Adrenal gland (tissue), 12 donors: ENCODE data around the gene SLC9A6. TPM values are rescaled to one million over a fixed set of nuclear protein-coding genes. Genes with fewer than 3 reads are reported as not detected.

Experiments used
- DNase-seq, 7 donors: peaks; one replicate each; pipeline ENCODE4 v3.0.0-alpha.2; 2019 to 2020
- H3K27ac ChIP-seq, 5 donors: fragments of 200-600 bp; sonication (generic) in 4 of 5; 1 replicate in 3 of 5; 2 replicates in 2 of 5; pipeline versions ENCODE4 v1.5.1 to v1.8.0; 2016 to 2020; ENCODE audit warnings: mild to moderate bottlenecking in 1 of 5
- H3K27me3 ChIP-seq: fragments of 200-600 bp; 2 replicates; pipeline ENCODE4 v1.8.0; 2021
- H3K36me3 ChIP-seq, 2 donors: fragments of 200-600 bp; replicated peaks in 1 of 2; 1 replicate in 1 of 2; 2 replicates in 1 of 2; pipeline versions ENCODE4 v1.5.1 to v1.8.0; 2018 to 2022
- H3K4me1 ChIP-seq, 2 donors: fragments of 200-600 bp; replicated peaks in 1 of 2; 1 replicate in 1 of 2; 2 replicates in 1 of 2; pipeline versions ENCODE4 v1.5.1 to v1.8.0; 2018 to 2021
- H3K4me3 ChIP-seq, 4 donors: fragments of 200-600 bp; sonication (generic) in 3 of 4; one replicate each; pipeline ENCODE4 v1.5.1; 2016 to 2018
- H3K9me3 ChIP-seq, 3 donors: fragments of 200-600 bp; sonication (generic) in 1 of 3; replicated peaks in 1 of 3; 1 replicate in 2 of 3; 2 replicates in 1 of 3; pipeline versions ENCODE4 v1.5.1 to v1.8.0; 2016 to 2021
- CTCF ChIP-seq, 6 experiments: fragments of 450-650 bp in 4 of 6; fragments of 200-600 bp in 2 of 6; sonication (generic) in 1 of 6; IDR thresholded peaks; 1 replicate in 5 of 6; 2 replicates in 1 of 6; pipeline versions ENCODE4 v1.5.1 to v1.8.0; 2016 to 2021; ENCODE audit warnings: antibody characterized with exemption in 6 of 6, mild to moderate bottlenecking in 2 of 6, moderate library complexity in 1 of 6
- POLR2A ChIP-seq, 2 donors: fragments of 450-650 bp; IDR thresholded peaks; one replicate each; pipeline ENCODE4 v1.6.1; 2017; ENCODE audit warnings: antibody characterized with exemption in 2 of 2, mild to moderate bottlenecking in 2 of 2, moderate library complexity in 1 of 2
- WGBS, 4 donors: extraction: QIAGEN DNeasy Blood & Tissue Kit in 2 of 4; methylation state at CpG; one replicate each; pipeline versions ENCODE4 v1.1.5 to v1.1.7; 2013 to 2017; 5-methylcytosine and 5-hydroxymethylcytosine counted together
- intact Hi-C, 2 donors: fragments of 100-400 bp; cut with DNase I; formaldehyde crosslinking; loops; one replicate each; pipeline versions ENCODE4 v1.14.1 to v1.15.0; 2022 to 2023
- polyA plus RNA-seq, 3 donors: library from polyadenylated mRNA; stranded (reverse); fragments of 200-250 nt in 2 of 3; fragments of 350-450 nt in 1 of 3; fragmentation: Illumina TruSeq in 1 of 3; extraction: RNeasy Lipid Tissue Mini Kit (QIAGEN cat#74804) in 1 of 3; gene quantifications; one replicate each; pipeline ENCODE4 v1.2.3, GENCODE V29; 2013 to 2014
- total RNA-seq, 9 donors: library from RNA; depleted of rRNA in 4 of 9; stranded (reverse); fragments of >200 nt in 4 of 9; fragments of 120-200 nt in 1 of 9; fragmentation: NEBNext Ultra II Directional in 1 of 9; extraction: Animal tissue kit (Norgen Biotek cat#: 25700) in 1 of 9; gene quantifications; one replicate each; pipeline versions ENCODE4 v1.1.0 to v1.2.4, GENCODE V29; 2013 to 2023
- donor health status: healthy with polysubstance abuse.
- donor health status: Bipolar disorder and iron deficiency.
- donor health status: DM: yes; HTN: yes; CAD: no.
- donor health status: DM: no; HTN: no; CAD: no.
- donor health status: DM: no; HTN: no; CAD: no.
- donor health status: DM: yes; HTN: yes; CAD: no.

The SLC9A6 gene
- total and polyA plus RNA-seq, 12 donors: 10.0 to 36.2 (median 16.3) TPM

- Histone ChIP-seq H3K4me3 (no peak overlapping the region), H3K36me3 (no peaks in the 10 kb centered on the region), H3K9me3 (no peaks in the 10 kb centered on the region), H3K27ac (no peak overlapping the region), H3K27me3 (no peaks in the 10 kb centered on the region), H3K4me1 (no peaks in the 10 kb centered on the region)
- TF ChIP-seq CTCF (IDR thresholded peaks at IDR 0.05) (no peak), POLR2A (IDR thresholded peaks at IDR 0.05) (no peak)
- DNase-seq: no peak
- WGBS, 4 donors: 66 to 97% (median 80%) methylated on average over 3 of the region's 3 CpGs
- intact Hi-C loops: loop anchor here (5.0 to 10.0 kb wide), 2 partner anchors 137 to 140 kb away; no protein-coding TSS in a partner anchor
These were observed 39.9 kb downstream of the SLC9A6 start for GRCh38 chrX:136025091-136025490.

GRCh38 chrX:136028383-136028984, 43.2 kb downstream of the SLC9A6 start:
- no peak for TF ChIP-seq POLR2A (IDR thresholded peaks at IDR 0.05)
- peak; percentile 49 to 74 (median 66) for TF ChIP-seq CTCF (IDR thresholded peaks at IDR 0.05)
- no peak overlapping the region for H3K27ac ChIP-seq
- intact Hi-C loops: loop anchor here (5.0 to 10.0 kb wide), 2 partner anchors 134 to 136 kb away; no protein-coding TSS in a partner anchor

GRCh38 chrX:136029766-136030165, 44.5 kb downstream of the SLC9A6 start:
- H3K9me3 ChIP-seq: no peaks in the 10 kb centered on the region
- H3K27me3 ChIP-seq: no peaks in the 10 kb centered on the region
- intact Hi-C loops: loop anchor here (5.0 to 10.0 kb wide), 2 partner anchors 133 to 135 kb away; no protein-coding TSS in a partner anchor
- H3K27ac ChIP-seq: peak overlapping the region in 2 of 5 donors; percentile 43 to 61
- no peak for TF ChIP-seq CTCF (IDR thresholded peaks at IDR 0.05)
- no peaks in the 10 kb centered on the region for H3K36me3 ChIP-seq
- H3K4me1 ChIP-seq: no peaks in the 10 kb centered on the region
- H3K4me3 ChIP-seq: no peak overlapping the region
- WGBS, 4 donors: 49 to 94% (median 71%) methylated on average over 2 of the region's 2 CpGs
- no peak for DNase-seq

More at GRCh38 chrX:136028383-136028984, 43.2 kb downstream of the SLC9A6 start:
- Histone ChIP-seq H3K27me3 (no peaks in the 10 kb centered on the region), H3K4me3 (no peak overlapping the region), H3K4me1 (no peaks in the 10 kb centered on the region), H3K36me3 (no peaks in the 10 kb centered on the region), H3K9me3 (no peaks in the 10 kb centered on the region)
- no peak for DNase-seq

DNA sequence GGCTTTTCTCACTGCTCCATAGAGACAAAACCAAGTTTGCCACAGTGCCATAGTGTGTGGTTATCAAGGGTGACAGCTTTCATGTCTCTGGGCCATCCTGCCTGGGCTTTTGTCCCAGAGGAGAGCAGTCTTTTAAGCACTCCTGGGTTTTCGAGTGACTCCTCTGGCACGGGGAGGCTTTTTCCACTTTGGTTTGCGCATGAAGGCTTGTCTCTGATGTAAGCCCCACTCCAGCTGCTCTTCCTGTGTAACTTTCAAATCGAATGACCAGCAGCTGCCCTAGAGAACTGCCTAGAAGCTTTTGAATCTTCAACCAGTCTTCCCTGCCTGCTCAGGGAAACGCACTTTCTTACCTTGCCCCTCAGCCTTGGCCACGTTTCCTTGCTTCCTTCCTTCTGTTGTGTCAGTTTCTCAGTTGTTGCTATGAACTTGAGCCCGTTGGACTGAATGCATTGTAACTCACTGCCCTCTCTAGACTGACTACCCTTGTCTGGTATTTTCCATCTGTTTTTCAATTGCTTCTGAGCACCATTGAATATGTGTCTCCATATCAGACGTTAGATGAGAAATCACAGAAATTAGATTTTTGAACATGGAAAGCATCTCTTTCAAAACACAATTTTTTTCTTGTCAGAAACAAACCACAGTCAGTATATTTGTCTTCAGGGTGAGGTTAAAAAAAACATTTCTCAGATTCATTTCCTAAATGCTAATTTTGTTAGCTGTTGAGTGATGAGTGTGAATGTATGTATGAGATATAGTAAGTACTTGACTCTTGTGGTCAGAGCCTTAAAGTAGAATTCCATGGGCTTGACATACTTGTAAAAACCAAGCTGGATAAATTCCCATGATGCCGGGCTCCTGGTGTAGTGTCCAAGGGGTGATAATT, 45.3 kb downstream of the SLC9A6 start:
- peak in 6 of 7 donors; percentile 3 to 58 (median 18) for DNase-seq
- H3K27ac ChIP-seq: peak overlapping the region in 2 of 5 donors; percentile 43 to 61
- TF ChIP-seq POLR2A (IDR thresholded peaks at IDR 0.05) (no peak), CTCF (IDR thresholded peaks at IDR 0.05) (no peak)
- H3K27me3 ChIP-seq: no peaks in the 10 kb centered on the region
- no peaks in the 10 kb centered on the region for H3K4me1 ChIP-seq
- no peaks in the 10 kb centered on the region for H3K36me3 ChIP-seq
- H3K9me3 ChIP-seq: no peaks in the 10 kb centered on the region
- 48 to 76% (median 57%) methylated on average over 6 to 9 of the region's 9 CpGs for WGBS, 4 donors
- intact Hi-C loops: no loop called here
- no peak overlapping the region for H3K4me3 ChIP-seq
